Measurements from ENCODE around the gene RTN4RL2. TPM values are rescaled to one million over a fixed set of nuclear protein-coding genes. Genes with fewer than 3 reads are reported as not detected.

The RTN4RL2 gene
- total RNA-seq, 4 donors from 2014 or later: 0.20 to 1.5 (median 0.42) TPM; not detected in 1

GRCh38 chr11:57516061-57516443 is 55.7 kb downstream of the RTN4RL2 start:
- Histone ChIP-seq H3K9me3 (no peaks in the 10 kb centered on the region), H3K27me3 (no peaks in the 10 kb centered on the region), H3K4me3 (peak overlapping the region; percentile 65 to 78 (median 69)), H3K27ac (peak overlapping the region in 2 of 4 donors; percentile 49 to 83), H3K4me1 (peaks cover 0 to 22% (median 6%) of the 10 kb centered on the region in 4 donors), H3K36me3 (no peaks in the 10 kb centered on the region)
- WGBS, 2 donors: 16% methylated on average over 5 of the region's 5 CpGs
- no peak for DNase-seq (ENCODE audit: low spot score in 2 of 2)
- TF ChIP-seq EP300 (IDR thresholded peaks at IDR 0.05): no peak
- TF ChIP-seq POLR2A (IDR thresholded peaks at IDR 0.05): no peak
- no peak for TF ChIP-seq CTCF (IDR thresholded peaks at IDR 0.05)

- Histone ChIP-seq H3K9me3 (no peaks in the 10 kb centered on the region), H3K4me3 (no peak overlapping the region), H3K27ac (no peak overlapping the region), H3K27me3 (no peaks in the 10 kb centered on the region), H3K36me3 (peaks cover 0 to 10% (median 0%) of the 10 kb centered on the region in 3 donors), H3K4me1 (peaks cover 0 to 2% (median 0%) of the 10 kb centered on the region in 4 donors)
- WGBS, 2 donors: 85 to 91% methylated on average over 2 of the region's 2 CpGs
- no peak for TF ChIP-seq EP300 (IDR thresholded peaks at IDR 0.05)
- no peak for TF ChIP-seq POLR2A (IDR thresholded peaks at IDR 0.05)
- no peak for TF ChIP-seq CTCF (IDR thresholded peaks at IDR 0.05)
- DNase-seq (ENCODE audit: low spot score in 2 of 2): no peak
Observed at GRCh38 chr11:57521116-57521515, 60.8 kb downstream of the RTN4RL2 start.

- Histone ChIP-seq H3K36me3 (peaks cover 0 to 19% (median 0%) of the 10 kb centered on the region in 3 donors), H3K4me1 (no peaks in the 10 kb centered on the region), H3K27ac (no peak overlapping the region), H3K27me3 (no peaks in the 10 kb centered on the region), H3K4me3 (no peak overlapping the region), H3K9me3 (no peaks in the 10 kb centered on the region)
- TF ChIP-seq POLR2A (IDR thresholded peaks at IDR 0.05) (no peak), CTCF (IDR thresholded peaks at IDR 0.05) (no peak), EP300 (IDR thresholded peaks at IDR 0.05) (no peak)
- no peak for DNase-seq (ENCODE audit: low spot score in 2 of 2)
- 83 to 95% methylated on average over 4 of the region's 4 CpGs for WGBS, 2 donors
Observed at GRCh38 chr11:57523419-57523818, 63.1 kb downstream of the RTN4RL2 start.

Small RNAs within 50 kb of the gene (small RNA-seq; reads per million reads assigned to genes)
- gene RNA5SP341: not detected

Other genes with a start within 250 kb of the RTN4RL2 start
- gene APLNR, start 223.3 kb upstream of the RTN4RL2 start, total RNA-seq: 10 to 100 TPM in 1 of 4 donors, 1 to 10 TPM in 1, under 1 TPM in 2; 0.63 to 12.9 (median 2.0) TPM
- 100 to 1,000 TPM; 147 to 238 (median 204) TPM for gene TNKS1BP1, start 135.6 kb upstream of the RTN4RL2 start, total RNA-seq
- 10 to 100 TPM; 51.0 to 67.5 (median 56.5) TPM for gene SSRP1, start 124.6 kb upstream of the RTN4RL2 start, total RNA-seq
- gene P2RX3, start 122.2 kb upstream of the RTN4RL2 start, total RNA-seq: under 1 TPM in 1 of 4 donors, not detected in 3; 0.22 TPM
- gene PRG3, start 79.4 kb upstream of the RTN4RL2 start, total RNA-seq: not detected
- under 1 TPM in 1 of 4 donors, not detected in 3; 0.39 TPM for gene PRG2, start 69.9 kb upstream of the RTN4RL2 start, total RNA-seq
- 100 to 1,000 TPM in 2 of 4 donors, 10 to 100 TPM in 2; 42.2 to 110 (median 94.7) TPM for gene SLC43A3, start 33.4 kb upstream of the RTN4RL2 start, total RNA-seq
- gene SLC43A1, start 55.2 kb downstream of the RTN4RL2 start, total RNA-seq: 10 to 100 TPM; 35.8 to 47.3 (median 42.4) TPM
- 10 to 100 TPM; 20.2 to 51.6 (median 40.1) TPM for gene TIMM10, start 70.2 kb downstream of the RTN4RL2 start, total RNA-seq
- not detected for gene SMTNL1, start 77.1 kb downstream of the RTN4RL2 start, total RNA-seq
- gene UBE2L6, start 107.1 kb downstream of the RTN4RL2 start, total RNA-seq: 10 to 100 TPM; 22.4 to 35.7 (median 25.5) TPM
- 100 to 1,000 TPM; 508 to 826 (median 607) TPM for gene SERPING1, start 137.2 kb downstream of the RTN4RL2 start, total RNA-seq
- gene YPEL4, start 189.4 kb downstream of the RTN4RL2 start, total RNA-seq: 1 to 10 TPM in 1 of 4 donors, under 1 TPM in 3; 0.30 to 1.7 (median 0.41) TPM
- 10 to 100 TPM in 1 of 4 donors, 1 to 10 TPM in 3; 6.3 to 15.1 (median 7.8) TPM for gene CLP1, start 197.2 kb downstream of the RTN4RL2 start, total RNA-seq
- gene ZDHHC5, start 207.6 kb downstream of the RTN4RL2 start, total RNA-seq: 10 to 100 TPM; 26.0 to 57.3 (median 33.7) TPM

Measured in tibial nerve (tissue), 4 donors.